Mesenchymal stem cell (in vitro differentiated cells and primary cell): Measurements from ENCODE around the gene UNC5B.

Source experiments
- DNase-seq: peaks from one replicate; pipeline ENCODE4 v3.0.0-alpha.2; 2013
- H2AFZ ChIP-seq: one replicate; pipeline ENCODE4 v1.6.1; 2013; ENCODE audit warnings: low read depth, mild to moderate bottlenecking, control low read depth, inconsistent platforms, low read length, moderate library complexity
- H2AK5ac ChIP-seq: 2 replicates; pipeline ENCODE4 v1.6.1; 2013; ENCODE audit warnings: low read length, moderate library complexity, mild to moderate bottlenecking, inconsistent platforms; ENCODE audit not compliant: severe bottlenecking
- H2BK120ac ChIP-seq: one replicate; pipeline ENCODE4 v1.6.1; 2013; ENCODE audit warnings: low read depth, mild to moderate bottlenecking, inconsistent platforms, low read length, moderate library complexity
- H2BK12ac ChIP-seq, 2 experiments: one replicate each; pipeline ENCODE4 v1.6.1; 2013; ENCODE audit warnings: inconsistent platforms in 2 of 2, low read length in 2 of 2, mild to moderate bottlenecking in 2 of 2, moderate library complexity in 2 of 2, control low read depth in 1 of 2
- H2BK15ac ChIP-seq: one replicate; pipeline ENCODE4 v1.6.1; 2013; ENCODE audit warnings: mild to moderate bottlenecking, low read depth, inconsistent platforms; ENCODE audit not compliant: poor library complexity, severe bottlenecking
- H2BK5ac ChIP-seq: 2 replicates; pipeline ENCODE4 v1.6.1; 2013; ENCODE audit warnings: low read depth, mild to moderate bottlenecking, low read length, control low read depth, inconsistent platforms; ENCODE audit not compliant: poor library complexity, severe bottlenecking
- H3K14ac ChIP-seq, 2 experiments: one replicate each; pipeline ENCODE4 v1.6.1; 2013; ENCODE audit warnings: inconsistent platforms in 2 of 2, low read length in 2 of 2, control low read depth in 1 of 2, mild to moderate bottlenecking in 1 of 2, moderate library complexity in 1 of 2
- H3K18ac ChIP-seq, 2 experiments: one replicate each; pipeline ENCODE4 v1.6.1; 2013; ENCODE audit warnings: inconsistent platforms in 2 of 2, low read length in 2 of 2, control low read depth in 1 of 2, low read depth in 1 of 2, mild to moderate bottlenecking in 1 of 2
- H3K23ac ChIP-seq, 2 experiments: one replicate each; pipeline ENCODE4 v1.6.1; 2013; ENCODE audit warnings: inconsistent platforms in 2 of 2, low read length in 2 of 2, mild to moderate bottlenecking in 2 of 2, moderate library complexity in 2 of 2, control low read depth in 1 of 2
- H3K27ac ChIP-seq: 2 replicates; pipeline ENCODE4 v1.5.1; 2013; ENCODE audit warnings: mild to moderate bottlenecking, moderate library complexity, low read length, control low read depth, inconsistent platforms; ENCODE audit not compliant: poor library complexity, severe bottlenecking
- H3K27me3 ChIP-seq, 2 experiments: 2 replicates each; pipeline versions ENCODE4 v1.6.1 to v1.7.0; 2013; ENCODE audit warnings: low read length in 2 of 2, mild to moderate bottlenecking in 2 of 2, moderate library complexity in 2 of 2, control low read depth in 1 of 2, inconsistent platforms in 1 of 2; ENCODE audit not compliant: control insufficient read depth in 1 of 2, insufficient read depth in 1 of 2
- H3K36me3 ChIP-seq, 2 experiments: 2 replicates each; pipeline versions ENCODE4 v1.6.1 to v1.7.0; 2013; ENCODE audit warnings: low read length in 2 of 2, control low read depth in 1 of 2, inconsistent platforms in 1 of 2, low read depth in 1 of 2, mild to moderate bottlenecking in 1 of 2; ENCODE audit not compliant: insufficient read depth in 2 of 2, control insufficient read depth in 1 of 2
- H3K4ac ChIP-seq, 2 experiments: one replicate each; pipeline ENCODE4 v1.6.1; 2013; ENCODE audit warnings: inconsistent platforms in 2 of 2, low read length in 2 of 2, mild to moderate bottlenecking in 2 of 2, moderate library complexity in 2 of 2, control low read depth in 1 of 2, low read depth in 1 of 2
- H3K4me1 ChIP-seq: 2 replicates; pipeline ENCODE4 v1.6.1; 2013; ENCODE audit warnings: low read depth, low read length, control low read depth; ENCODE audit not compliant: control insufficient read depth, insufficient read depth
- H3K4me2 ChIP-seq: 2 replicates; pipeline ENCODE4 v1.6.1; 2013; ENCODE audit warnings: low read length, mild to moderate bottlenecking, inconsistent platforms; ENCODE audit not compliant: poor library complexity, severe bottlenecking
- H3K4me3 ChIP-seq, 2 experiments: 2 replicates each; pipeline versions ENCODE4 v1.5.1 to v1.7.0; 2013; ENCODE audit warnings: low read length in 2 of 2, mild to moderate bottlenecking in 2 of 2, control low read depth in 1 of 2, low read depth in 1 of 2; ENCODE audit not compliant: insufficient read depth in 1 of 2
- H3K79me1 ChIP-seq: replicated peaks from 2 replicates; pipeline ENCODE4 v1.6.1; 2013; ENCODE audit warnings: mild to moderate bottlenecking, control low read depth, low read length, inconsistent platforms; ENCODE audit not compliant: poor library complexity, severe bottlenecking
- H3K9ac ChIP-seq: 2 replicates; pipeline ENCODE4 v1.7.0; 2013; ENCODE audit warnings: mild to moderate bottlenecking, low read length, moderate library complexity
- H3K9me3 ChIP-seq: 2 replicates; pipeline ENCODE4 v1.7.0; 2013; ENCODE audit warnings: mild to moderate bottlenecking, low read length; ENCODE audit not compliant: control insufficient read depth
- H4K8ac ChIP-seq: one replicate; pipeline ENCODE4 v1.6.1; 2013; ENCODE audit warnings: inconsistent platforms, mild to moderate bottlenecking, low read length, moderate library complexity
- H4K91ac ChIP-seq: one replicate; pipeline ENCODE4 v1.6.1; 2013; ENCODE audit warnings: mild to moderate bottlenecking, low read length, inconsistent platforms
- WGBS: methylation state at CpG from one replicate; pipeline ENCODE4 v1.1.7; 2013; ENCODE audit warnings: mixed read lengths; 5-methylcytosine and 5-hydroxymethylcytosine counted together

Gene UNC5B

GRCh38 chr10:71290806-71291527 is 78.6 kb downstream of the UNC5B start:
- Histone ChIP-seq H3K14ac (no peak overlapping the region), H3K27ac (no peak overlapping the region), H3K4me2 (no peak overlapping the region), H3K4ac (no peak overlapping the region), H3K23ac (no peak overlapping the region), H3K18ac (no peak overlapping the region), H4K8ac (no peak overlapping the region), H2BK5ac (no peak overlapping the region), H3K4me3 (no peak overlapping the region), H3K4me1 (no peaks in the 10 kb centered on the region), H4K91ac (no peak overlapping the region), H3K9ac (no peak overlapping the region), H2BK15ac (no peak overlapping the region), H2AK5ac (no peak overlapping the region), H2AFZ (no peak overlapping the region), H3K9me3 (no peaks in the 10 kb centered on the region), H3K36me3 (peaks cover 0 to 15% of the 10 kb centered on the region in 2 experiments), H2BK12ac (no peak overlapping the region), H3K79me1 (no peaks in the 10 kb centered on the region), H2BK120ac (no peak overlapping the region), H3K27me3 (peaks cover 0 to 49% of the 10 kb centered on the region in 2 experiments)
- DNase-seq = no peak
- 96% methylated on average over 26 of the region's 26 CpGs for WGBS

- Histone ChIP-seq H3K9me3 (no peaks in the 10 kb centered on the region), H2AFZ (no peak overlapping the region), H2BK5ac (no peak overlapping the region), H3K27me3 (peaks cover 0 to 48% of the 10 kb centered on the region in 2 experiments), H2BK120ac (no peak overlapping the region), H3K79me1 (no peaks in the 10 kb centered on the region), H3K14ac (no peak overlapping the region), H2AK5ac (no peak overlapping the region), H3K23ac (no peak overlapping the region), H3K4ac (no peak overlapping the region), H4K8ac (no peak overlapping the region), H2BK15ac (no peak overlapping the region), H3K4me3 (no peak overlapping the region), H3K4me2 (no peak overlapping the region), H2BK12ac (no peak overlapping the region), H3K36me3 (peaks cover 0 to 15% of the 10 kb centered on the region in 2 experiments), H3K27ac (no peak overlapping the region), H3K18ac (no peak overlapping the region), H4K91ac (no peak overlapping the region), H3K9ac (no peak overlapping the region), H3K4me1 (no peaks in the 10 kb centered on the region)
- DNase-seq = no peak
- WGBS = 99% methylated on average over 13 of the region's 13 CpGs
Measured at GRCh38 chr10:71291528-71291900, 79.1 kb downstream of the UNC5B start.

- 86% methylated on average over 7 of the region's 10 CpGs for whole genome bisulfite sequencing
- no peaks in the 10 kb centered on the region for H3K79me1 ChIP-seq
- no peak overlapping the region for H4K91ac ChIP-seq
- H2BK15ac ChIP-seq = no peak overlapping the region
- H3K4ac ChIP-seq = no peak overlapping the region
- no peak overlapping the region for H3K9ac ChIP-seq
- H3K4me1 ChIP-seq = no peaks in the 10 kb centered on the region
- H2BK12ac ChIP-seq = no peak overlapping the region
- H3K18ac ChIP-seq = no peak overlapping the region
- H2AK5ac ChIP-seq = no peak overlapping the region
- H2BK5ac ChIP-seq = no peak overlapping the region
- no peak overlapping the region for H2BK120ac ChIP-seq
- peaks cover 0 to 37% of the 10 kb centered on the region in 2 experiments for H3K27me3 ChIP-seq
- H3K9me3 ChIP-seq = no peaks in the 10 kb centered on the region
- no peak overlapping the region for H3K14ac ChIP-seq
- H2AFZ ChIP-seq = no peak overlapping the region
- H3K36me3 ChIP-seq = peaks cover 0 to 15% of the 10 kb centered on the region in 2 experiments
- H4K8ac ChIP-seq = no peak overlapping the region
- DNase-seq = no peak
- H3K4me2 ChIP-seq = no peak overlapping the region
- no peak overlapping the region for H3K4me3 ChIP-seq
- no peak overlapping the region for H3K27ac ChIP-seq
- no peak overlapping the region for H3K23ac ChIP-seq
Measured at GRCh38 chr10:71292624-71293445, 80.5 kb downstream of the UNC5B start.

- no peak overlapping the region for H3K9ac ChIP-seq
- no peak overlapping the region for H2BK12ac ChIP-seq
- DNase-seq = no peak
- no peak overlapping the region for H2BK120ac ChIP-seq
- no peak overlapping the region for H3K27ac ChIP-seq
- peaks cover 0 to 37% of the 10 kb centered on the region in 2 experiments for H3K27me3 ChIP-seq
- no peaks in the 10 kb centered on the region for H3K79me1 ChIP-seq
- 98% methylated on average over 19 of the region's 19 CpGs for WGBS
- H2BK5ac ChIP-seq = no peak overlapping the region
- no peak overlapping the region for H2BK15ac ChIP-seq
- H4K8ac ChIP-seq = no peak overlapping the region
- no peak overlapping the region for H2AK5ac ChIP-seq
- no peak overlapping the region for H3K4ac ChIP-seq
- H3K9me3 ChIP-seq = no peaks in the 10 kb centered on the region
- H3K23ac ChIP-seq = no peak overlapping the region
- no peak overlapping the region for H3K14ac ChIP-seq
- no peak overlapping the region for H3K4me3 ChIP-seq
- no peaks in the 10 kb centered on the region for H3K4me1 ChIP-seq
- H2AFZ ChIP-seq = no peak overlapping the region
- H3K36me3 ChIP-seq = peaks cover 0 to 14% of the 10 kb centered on the region in 2 experiments
- H3K18ac ChIP-seq = no peak overlapping the region
- peak overlapping the region; percentile 2 for H4K91ac ChIP-seq
- H3K4me2 ChIP-seq = no peak overlapping the region
Measured at GRCh38 chr10:71293446-71294084, 81.2 kb downstream of the UNC5B start.
